ENCODE measurements around the gene SERPINB4.
"Not testable (repeated sequence)": the region's sequence is repeated elsewhere in the genome, so short reads cannot be mapped to it uniquely, and the experiment has no call there.

SERPINB4 gene

GRCh38 chr18:63644142-63644541 is at the start of gene SERPINB4:
TSS of gene SERPINB4 (minus strand) at chr18:63644256. CDS start at chr18:63643577, 679 bp downstream.
- not testable (repeated sequence) for H3K4me3 ChIP-seq (ENCODE audit: low read depth, low read length); DNase-seq (ENCODE audit: low read depth)

GRCh38 chr18:63689064-63689463 is 45.0 kb upstream of the SERPINB4 start:
- TF ChIP-seq MYC (IDR thresholded peaks at IDR 0.05; ENCODE audit: low read depth, low read length) (no peak), CTCF (IDR thresholded peaks at IDR 0.05; ENCODE audit: low read depth, low read length) (no peak), POLR2A (IDR thresholded peaks at IDR 0.05; ENCODE audit: extremely low read depth, insufficient read length) (no peak), MAX (IDR thresholded peaks at IDR 0.05; ENCODE audit: low read depth, low read length) (no peak)
- H3K4me3 ChIP-seq (ENCODE audit: low read depth, low read length): no peak overlapping the region
- DNase-seq (ENCODE audit: low read depth): no peak

GRCh38 chr18:63686871-63687270 is 42.8 kb upstream of the SERPINB4 start:
- no peak for TF ChIP-seq MYC (IDR thresholded peaks at IDR 0.05; ENCODE audit: low read depth, low read length)
- no peak for TF ChIP-seq MAX (IDR thresholded peaks at IDR 0.05; ENCODE audit: low read depth, low read length)
- no peak for TF ChIP-seq POLR2A (IDR thresholded peaks at IDR 0.05; ENCODE audit: extremely low read depth, insufficient read length)
- TF ChIP-seq CTCF (IDR thresholded peaks at IDR 0.05; ENCODE audit: low read depth, low read length): no peak
- no peak overlapping the region for H3K4me3 ChIP-seq (ENCODE audit: low read depth, low read length)
- no peak for DNase-seq (ENCODE audit: low read depth)

GRCh38 chr18:63684718-63685117 is 40.7 kb upstream of the SERPINB4 start:
- H3K4me3 ChIP-seq (ENCODE audit: low read depth, low read length): no peak overlapping the region
- no peak for DNase-seq (ENCODE audit: low read depth)
- TF ChIP-seq CTCF (IDR thresholded peaks at IDR 0.05; ENCODE audit: low read depth, low read length): no peak
- TF ChIP-seq MAX (IDR thresholded peaks at IDR 0.05; ENCODE audit: low read depth, low read length): no peak
- no peak for TF ChIP-seq POLR2A (IDR thresholded peaks at IDR 0.05; ENCODE audit: extremely low read depth, insufficient read length)

- TF ChIP-seq POLR2A (IDR thresholded peaks at IDR 0.05; ENCODE audit: extremely low read depth, insufficient read length) (no peak), MAX (IDR thresholded peaks at IDR 0.05; ENCODE audit: low read depth, low read length) (no peak), CTCF (IDR thresholded peaks at IDR 0.05; ENCODE audit: low read depth, low read length) (no peak), MYC (IDR thresholded peaks at IDR 0.05; ENCODE audit: low read depth, low read length) (no peak)
- no peak for DNase-seq (ENCODE audit: low read depth)
- no peak overlapping the region for H3K4me3 ChIP-seq (ENCODE audit: low read depth, low read length)
Measured at GRCh38 chr18:63683890-63684289, 39.8 kb upstream of the SERPINB4 start.

- TF ChIP-seq MAX (IDR thresholded peaks at IDR 0.05; ENCODE audit: low read depth, low read length): no peak
- no peak for TF ChIP-seq POLR2A (IDR thresholded peaks at IDR 0.05; ENCODE audit: extremely low read depth, insufficient read length)
- no peak for TF ChIP-seq CTCF (IDR thresholded peaks at IDR 0.05; ENCODE audit: low read depth, low read length)
- no peak for TF ChIP-seq MYC (IDR thresholded peaks at IDR 0.05; ENCODE audit: low read depth, low read length)
- DNase-seq (ENCODE audit: low read depth): no peak
- H3K4me3 ChIP-seq (ENCODE audit: low read depth, low read length): no peak overlapping the region
Measured at GRCh38 chr18:63683152-63683551, 39.1 kb upstream of the SERPINB4 start.
